MM.1S (cell line): ENCODE data around the gene ADARB1.

ENCODE experiments used
- DNase-seq: peaks from one replicate; pipeline ENCODE4 v3.0.0-alpha.2; 2015
- H2AFZ ChIP-seq: fragments of 300-600 bp; sonication (generic); 2 replicates; pipeline ENCODE4 v1.6.0; 2016; ENCODE audit warnings: antibody characterized with exemption, low read length
- H3F3A ChIP-seq: fragments of 300-600 bp; sonication (generic); 2 replicates; pipeline ENCODE4 v1.6.1; 2016; ENCODE audit warnings: mild to moderate bottlenecking, antibody characterized with exemption, low read length, moderate library complexity, mixed read lengths; ENCODE audit not compliant: insufficient read depth
- H3K27ac ChIP-seq: fragments of 300-600 bp; sonication (generic); 2 replicates; pipeline ENCODE4 v1.5.1; 2016; ENCODE audit warnings: mild to moderate bottlenecking, low read length
- H3K27me3 ChIP-seq: fragments of 300-600 bp; sonication (generic); replicated peaks from 2 replicates; pipeline ENCODE4 v1.6.0; 2016; ENCODE audit warnings: low read length; ENCODE audit not compliant: insufficient read depth
- H3K36me3 ChIP-seq: fragments of 300-600 bp; sonication (generic); replicated peaks from 2 replicates; pipeline ENCODE4 v1.6.1; 2016; ENCODE audit warnings: mild to moderate bottlenecking, low read length, mixed read lengths; ENCODE audit not compliant: insufficient read depth
- H3K4me1 ChIP-seq: fragments of 300-600 bp; sonication (generic); 2 replicates; pipeline ENCODE4 v1.6.1; 2016; ENCODE audit warnings: low read length, mixed read lengths
- H3K4me2 ChIP-seq: fragments of 300-600 bp; sonication (generic); 2 replicates; pipeline ENCODE4 v1.6.0; 2016; ENCODE audit warnings: low read depth, low read length
- H3K4me3 ChIP-seq: fragments of 300-600 bp; sonication (generic); 2 replicates; pipeline ENCODE4 v1.5.1; 2016; ENCODE audit warnings: low read length, mixed read lengths
- H3K79me2 ChIP-seq: fragments of 300-600 bp; sonication (generic); 2 replicates; pipeline ENCODE4 v1.6.1; 2016; ENCODE audit warnings: mixed run types, low read length, mixed read lengths
- H3K9ac ChIP-seq: fragments of 300-600 bp; sonication (generic); 2 replicates; pipeline ENCODE4 v1.6.1; 2016; ENCODE audit warnings: low read length, mixed read lengths
- H3K9me2 ChIP-seq: fragments of 300-600 bp; sonication (generic); replicated peaks from 2 replicates; pipeline ENCODE4 v1.6.1; 2016; ENCODE audit warnings: mild to moderate bottlenecking, low read length, mixed read lengths; ENCODE audit not compliant: insufficient read depth
- H3K9me3 ChIP-seq: fragments of 300-600 bp; sonication (generic); replicated peaks from 2 replicates; pipeline ENCODE4 v1.6.1; 2016; ENCODE audit warnings: mild to moderate bottlenecking, low read length, mixed read lengths; ENCODE audit not compliant: insufficient read depth
- H4K20me1 ChIP-seq: fragments of 300-600 bp; sonication (generic); 2 replicates; pipeline ENCODE4 v1.6.1; 2016; ENCODE audit warnings: mild to moderate bottlenecking, low read length, moderate library complexity, mixed read lengths; ENCODE audit not compliant: insufficient read depth
- CTCF ChIP-seq: fragments of 300-600 bp; sonication (generic); IDR thresholded peaks from 2 replicates; pipeline ENCODE4 v1.5.1; 2016; ENCODE audit warnings: antibody characterized with exemption, low read length, mixed read lengths
- EZH2 ChIP-seq: fragments of 300-600 bp; sonication (generic); optimal IDR thresholded peaks from 2 replicates; pipeline ENCODE3; 2017; ENCODE audit warnings: low read depth, mild to moderate bottlenecking, antibody characterized with exemption, low read length, mixed read lengths
- EZH2phosphoT487 ChIP-seq: fragments of 300-600 bp; sonication (generic); IDR thresholded peaks from 2 replicates; pipeline ENCODE4 v1.6.1; 2018; ENCODE audit warnings: antibody characterized with exemption, low read length

The ADARB1 gene

GRCh38 chr21:45064618-45065399 lies 9.6 kb upstream of the ADARB1 start:
- Histone ChIP-seq H2AFZ (no peak overlapping the region), H3K9ac (no peak overlapping the region), H3F3A (peaks cover 19% of the 10 kb centered on the region), H3K36me3 (no peaks in the 10 kb centered on the region), H3K4me1 (peaks cover 20% of the 10 kb centered on the region), H3K4me2 (no peak overlapping the region), H3K27ac (no peak overlapping the region), H3K9me3 (no peaks in the 10 kb centered on the region), H3K79me2 (no peaks in the 10 kb centered on the region), H3K27me3 (peaks cover 82% of the 10 kb centered on the region), H4K20me1 (no peaks in the 10 kb centered on the region), H3K4me3 (no peak overlapping the region), H3K9me2 (no peaks in the 10 kb centered on the region)
- no peak for DNase-seq
- TF ChIP-seq CTCF, result no peak
- TF ChIP-seq EZH2, result no peak
- no peak for TF ChIP-seq EZH2phosphoT487

GRCh38 chr21:45067462-45068285 lies 6.7 kb upstream of the ADARB1 start:
- no peak for TF ChIP-seq EZH2
- TF ChIP-seq EZH2phosphoT487, result no peak
- Histone ChIP-seq H3K4me3 (no peak overlapping the region), H3K4me2 (no peak overlapping the region), H3K79me2 (no peaks in the 10 kb centered on the region), H3K36me3 (no peaks in the 10 kb centered on the region), H3K9me2 (no peaks in the 10 kb centered on the region), H2AFZ (no peak overlapping the region), H3K27me3 (peaks cover 98% of the 10 kb centered on the region), H3F3A (no peaks in the 10 kb centered on the region), H4K20me1 (no peaks in the 10 kb centered on the region), H3K9ac (no peak overlapping the region), H3K9me3 (no peaks in the 10 kb centered on the region), H3K27ac (no peak overlapping the region), H3K4me1 (no peaks in the 10 kb centered on the region)
- no peak for DNase-seq

GRCh38 chr21:45069085-45069484 lies 5.3 kb upstream of the ADARB1 start:
- H3K9me3 ChIP-seq, result no peaks in the 10 kb centered on the region
- H3K4me3 ChIP-seq, result no peak overlapping the region
- peaks cover 97% of the 10 kb centered on the region for H3K27me3 ChIP-seq
- no peak overlapping the region for H3K27ac ChIP-seq
- no peak overlapping the region for H2AFZ ChIP-seq
- H3K4me2 ChIP-seq, result no peak overlapping the region
- no peak overlapping the region for H3K9ac ChIP-seq
- TF ChIP-seq EZH2 (no peak), EZH2phosphoT487 (no peak), CTCF (no peak)
- no peak for DNase-seq
- H3K79me2 ChIP-seq, result no peaks in the 10 kb centered on the region
- no peaks in the 10 kb centered on the region for H3K9me2 ChIP-seq
- no peaks in the 10 kb centered on the region for H3K36me3 ChIP-seq
- no peaks in the 10 kb centered on the region for H3F3A ChIP-seq
- no peaks in the 10 kb centered on the region for H4K20me1 ChIP-seq
- no peaks in the 10 kb centered on the region for H3K4me1 ChIP-seq

- no peaks in the 10 kb centered on the region for H3K79me2 ChIP-seq
- peaks cover 90% of the 10 kb centered on the region for H3K27me3 ChIP-seq
- no peaks in the 10 kb centered on the region for H3K36me3 ChIP-seq
- DNase-seq, result no peak
- no peak overlapping the region for H3K9ac ChIP-seq
- H3K4me1 ChIP-seq, result no peaks in the 10 kb centered on the region
- H2AFZ ChIP-seq, result no peak overlapping the region
- H3K4me2 ChIP-seq, result no peak overlapping the region
- no peaks in the 10 kb centered on the region for H3K9me2 ChIP-seq
- TF ChIP-seq EZH2phosphoT487 (no peak), CTCF (no peak), EZH2 (no peak)
- H3K9me3 ChIP-seq, result no peaks in the 10 kb centered on the region
- H3F3A ChIP-seq, result no peaks in the 10 kb centered on the region
- H3K4me3 ChIP-seq, result no peak overlapping the region
- H4K20me1 ChIP-seq, result no peaks in the 10 kb centered on the region
- no peak overlapping the region for H3K27ac ChIP-seq
These were observed 4.7 kb upstream of the ADARB1 start for GRCh38 chr21:45069711-45070110.
